Measurements from ENCODE around the gene DENND1A. TPM values are rescaled to one million over a fixed set of nuclear protein-coding genes. Genes with fewer than 3 reads are reported as not detected.

Gene DENND1A
- total RNA-seq, 1 donor from 2014 or later: 23.0 TPM

DNA sequence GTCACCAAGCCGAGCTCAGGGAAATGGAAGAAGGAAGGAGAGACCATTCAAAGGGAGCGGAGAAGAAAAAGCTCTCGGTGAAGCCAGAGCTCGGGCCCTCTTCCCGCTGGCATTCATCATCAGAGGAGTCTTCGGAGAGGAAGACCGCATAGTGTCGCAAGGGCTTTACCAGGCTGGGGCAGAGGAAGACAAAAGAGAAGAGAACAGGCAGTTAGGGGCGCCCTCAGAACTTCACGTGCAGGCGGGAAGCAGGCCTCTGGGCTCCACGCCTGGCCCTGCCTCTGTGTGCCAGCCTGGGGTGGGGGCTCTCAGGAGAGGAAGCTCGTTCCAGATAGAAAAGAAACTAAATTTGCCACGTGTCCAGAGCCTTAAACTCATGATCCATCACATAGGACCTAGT lies 542.2 kb downstream of the DENND1A start:
- DNase-seq (no peak), ATAC-seq (no peak)
- intact Hi-C loops (cut with DNase I): no loop called here
- H3K4me1 ChIP-seq: no peaks in the 10 kb centered on the region
- peaks cover 10% of the 10 kb centered on the region for H3K36me3 ChIP-seq
- H3K27me3 ChIP-seq (ENCODE audit: low read depth): no peaks in the 10 kb centered on the region
- H3K4me3 ChIP-seq: no peak overlapping the region
- no peak for TF ChIP-seq CTCF (IDR thresholded peaks at IDR 0.05)
- no peaks in the 10 kb centered on the region for H3K9me3 ChIP-seq
- H3K27ac ChIP-seq: no peak overlapping the region

GRCh38 chr9:123383512-123384170 lies 546.3 kb downstream of the DENND1A start:
- DNase-seq (no peak), ATAC-seq (no peak)
- H3K4me1 ChIP-seq: no peaks in the 10 kb centered on the region
- intact Hi-C loops (cut with DNase I): no loop called here
- H3K27ac ChIP-seq: no peak overlapping the region
- no peaks in the 10 kb centered on the region for H3K9me3 ChIP-seq
- H3K36me3 ChIP-seq: peaks cover 12% of the 10 kb centered on the region
- H3K4me3 ChIP-seq: no peak overlapping the region
- no peak for TF ChIP-seq CTCF (IDR thresholded peaks at IDR 0.05)
- no peaks in the 10 kb centered on the region for H3K27me3 ChIP-seq (ENCODE audit: low read depth)

GRCh38 chr9:123382653-123383511 lies 547.0 kb downstream of the DENND1A start:
- no peak overlapping the region for H3K4me3 ChIP-seq
- H3K36me3 ChIP-seq: peaks cover 12% of the 10 kb centered on the region
- TF ChIP-seq CTCF (IDR thresholded peaks at IDR 0.05): no peak
- no peak for ATAC-seq
- no peaks in the 10 kb centered on the region for H3K4me1 ChIP-seq
- intact Hi-C loops (cut with DNase I): no loop called here
- H3K9me3 ChIP-seq: no peaks in the 10 kb centered on the region
- H3K27me3 ChIP-seq (ENCODE audit: low read depth): no peaks in the 10 kb centered on the region
- DNase-seq: no peak
- H3K27ac ChIP-seq: no peak overlapping the region

GRCh38 chr9:123380852-123381705 lies 548.8 kb downstream of the DENND1A start:
- H3K4me1 ChIP-seq: peaks cover under 1% of the 10 kb centered on the region
- no peak for TF ChIP-seq CTCF (IDR thresholded peaks at IDR 0.05)
- H3K27ac ChIP-seq: no peak overlapping the region
- H3K9me3 ChIP-seq: no peaks in the 10 kb centered on the region
- H3K4me3 ChIP-seq: no peak overlapping the region
- H3K36me3 ChIP-seq: peaks cover 12% of the 10 kb centered on the region
- H3K27me3 ChIP-seq (ENCODE audit: low read depth): no peaks in the 10 kb centered on the region
- intact Hi-C loops (cut with DNase I): no loop called here
- DNase-seq (no peak), ATAC-seq (no peak)

DNA sequence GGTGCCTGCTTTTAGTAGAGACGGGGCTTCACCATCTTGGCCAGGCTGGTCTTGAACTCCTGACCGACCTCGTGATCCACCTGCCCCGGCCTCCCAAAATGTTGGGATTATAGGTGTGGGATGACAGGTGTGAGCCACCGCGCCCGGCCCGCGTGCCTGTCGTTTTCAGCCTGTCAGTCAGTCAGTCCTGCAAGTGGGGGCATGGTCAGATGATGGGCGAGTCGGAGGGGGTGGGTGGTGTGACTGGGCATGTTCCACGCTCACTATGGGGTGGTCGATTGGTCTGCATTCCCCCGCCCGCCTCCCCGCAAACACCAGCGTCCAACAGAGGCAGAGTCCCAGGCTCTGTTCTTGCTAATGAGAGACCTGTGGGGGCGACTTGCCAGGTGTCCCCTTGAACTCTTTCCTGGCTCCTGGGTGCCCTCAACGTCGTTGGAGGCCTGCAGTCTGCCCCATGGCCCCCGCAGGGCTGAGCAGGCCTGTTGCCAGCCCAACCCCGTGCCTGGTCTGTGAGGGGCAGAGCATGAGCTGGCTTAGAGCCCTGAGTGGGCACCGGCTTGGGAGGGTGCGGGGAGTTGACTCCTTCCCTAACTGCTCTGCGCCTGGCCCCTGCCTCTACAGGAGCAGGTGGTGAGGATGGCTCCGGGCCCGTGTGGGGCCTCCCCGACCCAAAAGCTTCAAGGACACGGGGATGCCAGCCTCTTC lies 550.8 kb downstream of the DENND1A start:
- ATAC-seq (no peak), DNase-seq (no peak)
- intact Hi-C loops (cut with DNase I): no loop called here
- H3K27ac ChIP-seq: no peak overlapping the region
- H3K4me3 ChIP-seq: no peak overlapping the region
- no peak for TF ChIP-seq CTCF (IDR thresholded peaks at IDR 0.05)
- no peaks in the 10 kb centered on the region for H3K9me3 ChIP-seq
- peaks cover 10% of the 10 kb centered on the region for H3K4me1 ChIP-seq
- H3K27me3 ChIP-seq (ENCODE audit: low read depth): peaks cover 19% of the 10 kb centered on the region
- peaks cover 12% of the 10 kb centered on the region for H3K36me3 ChIP-seq

All from lower lobe of right lung (tissue), 2 donors.